Measurements from ENCODE around the gene CEP89. TPM values are rescaled to one million over a fixed set of nuclear protein-coding genes. Genes with fewer than 3 reads are reported as not detected.

CEP89 gene
- total RNA-seq, result 14.1 and 18.7 TPM in 2 replicates

DNA sequence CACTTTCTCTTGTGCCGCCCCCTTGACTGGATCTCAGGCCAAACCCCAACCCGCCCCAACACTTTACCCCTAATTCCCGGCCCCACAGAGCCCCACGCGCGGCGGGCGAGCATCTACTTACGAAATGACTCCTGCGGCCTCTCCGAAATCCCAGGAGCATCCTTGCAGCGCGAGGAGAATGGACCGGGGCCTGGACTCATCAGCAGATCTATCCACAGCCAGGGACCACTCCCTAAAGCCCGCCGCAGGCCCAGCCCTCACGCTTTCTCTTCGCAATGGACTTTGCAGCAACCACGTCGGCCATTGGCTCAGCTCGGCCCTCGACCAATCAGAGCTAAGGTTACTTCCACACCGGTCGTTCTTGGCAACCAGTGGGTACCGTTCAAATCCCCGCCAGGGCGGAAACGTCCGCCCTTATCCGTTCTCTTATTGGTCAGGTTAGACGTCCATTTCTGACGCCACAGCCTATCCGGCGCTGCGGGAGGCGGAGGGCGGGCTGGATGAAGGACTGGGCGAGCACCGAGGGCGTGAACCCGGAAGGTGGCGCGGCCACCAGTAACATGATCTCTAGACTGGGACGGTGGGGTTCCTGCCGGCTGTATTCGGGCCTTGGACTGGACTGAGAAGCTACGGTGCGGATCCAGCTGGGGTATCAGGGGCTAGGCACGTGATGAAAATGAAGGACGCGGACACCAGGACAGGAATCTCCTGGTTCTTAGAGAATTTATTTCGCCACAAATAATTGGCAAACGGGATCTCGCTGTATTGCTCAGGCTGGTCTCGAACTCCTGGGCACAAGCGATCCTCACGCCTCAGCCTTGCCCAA is at the start of gene CEP89, which contains the start of gene FAAP24:
Gene CEP89, minus strand, starts transcription at position 244 of the 826 bp plus-strand sequence. Its CDS starts 84 bp downstream, at position 160.
Gene FAAP24, plus strand, starts transcription at position 528 of the 826 bp plus-strand sequence. CDS start 955 bp downstream, outside the sequence.

DNA sequence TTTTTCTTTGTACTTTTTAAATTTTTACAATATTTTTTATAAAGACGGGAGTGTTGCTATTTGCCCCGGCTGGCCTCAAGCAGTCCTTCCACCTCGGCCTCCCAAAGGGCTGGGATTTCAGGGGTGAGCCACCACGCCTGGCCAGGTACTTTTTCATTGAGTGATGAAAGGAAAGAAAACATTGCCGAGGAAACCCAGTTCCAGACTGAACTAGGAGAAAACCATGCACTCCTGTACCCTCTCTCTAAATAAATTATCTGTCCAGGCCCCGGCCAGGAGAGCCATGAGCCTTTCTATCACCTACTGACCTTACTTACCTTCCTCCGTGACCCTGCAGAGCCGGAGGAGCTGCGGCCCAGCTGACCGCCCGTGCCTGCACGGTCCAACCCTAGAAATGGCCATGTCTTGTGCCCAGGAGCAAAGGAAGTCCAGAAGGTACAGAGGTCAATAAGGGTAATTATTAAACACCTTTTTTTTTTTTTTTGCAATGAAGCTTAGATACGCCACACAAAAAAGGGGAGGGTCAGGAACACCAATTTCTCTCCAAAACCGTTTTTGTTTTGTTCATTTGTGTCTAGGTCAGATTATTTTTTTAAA is 102.3 kb downstream of the CEP89 start, which contains the start of gene SLC7A9:
Gene SLC7A9, minus strand, starts transcription at position 399 of the 597 bp plus-strand sequence. CDS start 1,233 bp downstream, outside the sequence.

Small RNA genes within 50 kb of the gene (small RNA-seq; reads per million reads assigned to genes)
- not detected for gene RN7SKP22

Other genes starting within 250 kb of the CEP89 start
- 0.39 TPM in 1 of 2 replicates, not detected in the other for gene SLC7A9, start 102.2 kb downstream of the CEP89 start, total RNA-seq
- gene FAAP24, start 284 bp upstream of the CEP89 start, total RNA-seq, result 1.4 and 3.5 TPM in 2 replicates
- 17.2 and 23.6 TPM in 2 replicates for gene RHPN2, start 92.9 kb upstream of the CEP89 start, total RNA-seq
- 6.0 and 14.5 TPM in 2 replicates for gene GPATCH1, start 109.2 kb upstream of the CEP89 start, total RNA-seq
- gene WDR88, start 160.2 kb upstream of the CEP89 start, total RNA-seq, result not detected in 2 replicates
- gene LRP3, start 222.4 kb upstream of the CEP89 start, total RNA-seq, result 10.8 and 14.5 TPM in 2 replicates